ENCODE data around the gene MAP1S.

MAP1S gene

GRCh38 chr19:17718947-17719711, at the start of gene MAP1S:
MAP1S (plus strand) TSS chr19:17719480; CDS start chr19:17719503, 23 bp downstream.
- TF ChIP-seq CTCF (IDR thresholded peaks at IDR 0.05; ENCODE audit: low read depth, low read length), result no peak
- no peak for TF ChIP-seq EZH2phosphoT487 (IDR thresholded peaks at IDR 0.05; ENCODE audit: low read depth)
- H3K27me3 ChIP-seq (ENCODE audit: low read depth, low read length), result no peaks in the 10 kb centered on the region
- H3K4me2 ChIP-seq (ENCODE audit: low read length), result peak within 1 kb of the TSS; percentile 99
- peaks cover 23% of the 10 kb centered on the region for H3K4me1 ChIP-seq (ENCODE audit: low read length)
- H3K9me3 ChIP-seq (ENCODE audit: insufficient read depth, low read length), result no peaks in the 10 kb centered on the region
- peaks cover 34% of the 10 kb centered on the region for H3K79me2 ChIP-seq (ENCODE audit: low read length)
- peaks cover 15% of the 10 kb centered on the region for H3K36me3 ChIP-seq (replicated peaks; ENCODE audit: low read depth, low read length)
- peak within 1 kb of the TSS; percentile 11 for H3K27ac ChIP-seq (ENCODE audit: low read length)
- peak within 1 kb of the TSS; percentile 85 for H3K9ac ChIP-seq (ENCODE audit: low read length)
- H2AFZ ChIP-seq (ENCODE audit: low read depth, low read length), result peak within 1 kb of the TSS; percentile 88
- H4K20me1 ChIP-seq (ENCODE audit: insufficient read depth, low read length), result peaks cover 21% of the 10 kb centered on the region
- H3K4me3 ChIP-seq (ENCODE audit: low read length), result peak within 1 kb of the TSS; percentile 94

GRCh38 chr19:17671906-17672305, 47.4 kb upstream of the MAP1S start:
- H3K27me3 ChIP-seq (ENCODE audit: low read depth, low read length), result peaks cover 5% of the 10 kb centered on the region
- no peaks in the 10 kb centered on the region for H4K20me1 ChIP-seq (ENCODE audit: insufficient read depth, low read length)
- TF ChIP-seq EZH2phosphoT487 (IDR thresholded peaks at IDR 0.05; ENCODE audit: low read depth) (no peak), CTCF (IDR thresholded peaks at IDR 0.05; ENCODE audit: low read depth, low read length) (no peak)
- no peak overlapping the region for H3K27ac ChIP-seq (ENCODE audit: low read length)
- H2AFZ ChIP-seq (ENCODE audit: low read depth, low read length), result no peak overlapping the region
- no peaks in the 10 kb centered on the region for H3K36me3 ChIP-seq (replicated peaks; ENCODE audit: low read depth, low read length)
- H3K9me3 ChIP-seq (ENCODE audit: insufficient read depth, low read length), result no peaks in the 10 kb centered on the region
- H3K79me2 ChIP-seq (ENCODE audit: low read length), result no peaks in the 10 kb centered on the region
- H3K4me3 ChIP-seq (ENCODE audit: low read length), result no peak overlapping the region
- H3K4me2 ChIP-seq (ENCODE audit: low read length), result no peak overlapping the region
- H3K9ac ChIP-seq (ENCODE audit: low read length), result no peak overlapping the region
- no peaks in the 10 kb centered on the region for H3K4me1 ChIP-seq (ENCODE audit: low read length)

GRCh38 chr19:17673937-17674799, 45.1 kb upstream of the MAP1S start:
- Histone ChIP-seq H2AFZ (ENCODE audit: low read depth, low read length) (no peak overlapping the region), H3K9ac (ENCODE audit: low read length) (no peak overlapping the region), H3K4me3 (ENCODE audit: low read length) (no peak overlapping the region), H3K79me2 (ENCODE audit: low read length) (no peaks in the 10 kb centered on the region), H4K20me1 (ENCODE audit: insufficient read depth, low read length) (no peaks in the 10 kb centered on the region), H3K4me1 (ENCODE audit: low read length) (no peaks in the 10 kb centered on the region), H3K27me3 (ENCODE audit: low read depth, low read length) (peaks cover 14% of the 10 kb centered on the region), H3K9me3 (ENCODE audit: insufficient read depth, low read length) (no peaks in the 10 kb centered on the region), H3K27ac (ENCODE audit: low read length) (no peak overlapping the region), H3K36me3 (replicated peaks; ENCODE audit: low read depth, low read length) (no peaks in the 10 kb centered on the region), H3K4me2 (ENCODE audit: low read length) (no peak overlapping the region)
- no peak for TF ChIP-seq EZH2phosphoT487 (IDR thresholded peaks at IDR 0.05; ENCODE audit: low read depth)
- TF ChIP-seq CTCF (IDR thresholded peaks at IDR 0.05; ENCODE audit: low read depth, low read length), result no peak

- no peak for TF ChIP-seq CTCF (IDR thresholded peaks at IDR 0.05; ENCODE audit: low read depth, low read length)
- no peak for TF ChIP-seq EZH2phosphoT487 (IDR thresholded peaks at IDR 0.05; ENCODE audit: low read depth)
- Histone ChIP-seq H2AFZ (ENCODE audit: low read depth, low read length) (no peak overlapping the region), H4K20me1 (ENCODE audit: insufficient read depth, low read length) (no peaks in the 10 kb centered on the region), H3K9me3 (ENCODE audit: insufficient read depth, low read length) (no peaks in the 10 kb centered on the region), H3K27me3 (ENCODE audit: low read depth, low read length) (peaks cover 17% of the 10 kb centered on the region), H3K79me2 (ENCODE audit: low read length) (no peaks in the 10 kb centered on the region), H3K9ac (ENCODE audit: low read length) (no peak overlapping the region), H3K36me3 (replicated peaks; ENCODE audit: low read depth, low read length) (no peaks in the 10 kb centered on the region), H3K27ac (ENCODE audit: low read length) (no peak overlapping the region), H3K4me1 (ENCODE audit: low read length) (no peaks in the 10 kb centered on the region), H3K4me2 (ENCODE audit: low read length) (no peak overlapping the region), H3K4me3 (ENCODE audit: low read length) (no peak overlapping the region)
Observed at GRCh38 chr19:17676295-17676694, 43.0 kb upstream of the MAP1S start.
